K562 (cell line): ENCODE results near the gene GYPA. TPM values are rescaled to one million over a fixed set of nuclear protein-coding genes. Genes with fewer than 3 reads are reported as not detected.

Experiments used
- ARID1B ChIP-seq: fragments of 450-650 bp; IDR thresholded peaks from 2 replicates; pipeline ENCODE4 v1.6.1; 2016; ENCODE audit warnings: antibody characterized with exemption, mild to moderate bottlenecking, inconsistent platforms
- BRD9 ChIP-seq: fragments of 450-650 bp; IDR thresholded peaks from 2 replicates; pipeline ENCODE4 v1.6.1; 2018; ENCODE audit warnings: low read depth; ENCODE audit not compliant: partially characterized antibody
- CBFA2T3 ChIP-seq: fragments of 450-650 bp; IDR thresholded peaks from 2 replicates; pipeline ENCODE4 v1.6.1; 2017
- FOXM1 ChIP-seq, 2 experiments: fragments of 450-650 bp in 1 of 2; sonication (generic) in 1 of 2; formaldehyde crosslinking in 1 of 2; IDR thresholded peaks; 2 replicates each; pipeline versions ENCODE4 v1.6.1 to v1.9.0; 2017 to 2022; ENCODE audit warnings: low read depth in 2 of 2, mild to moderate bottlenecking in 2 of 2, missing genetic modification reagents in 1 of 2, moderate library complexity in 1 of 2
- MGA ChIP-seq: fragments of 450-650 bp; IDR thresholded peaks from 2 replicates; pipeline ENCODE4 v1.6.1; 2016; ENCODE audit warnings: mild to moderate bottlenecking, moderate library complexity
- MYBL2 ChIP-seq, 2 experiments: fragments of 450-650 bp in 1 of 2; sonication (generic) in 1 of 2; formaldehyde crosslinking in 1 of 2; IDR thresholded peaks; 2 replicates each; pipeline versions ENCODE4 v1.6.1 to v1.8.1; 2017 to 2022; ENCODE audit warnings: borderline replicate concordance in 1 of 2, inconsistent platforms in 1 of 2, low read depth in 1 of 2, mild to moderate bottlenecking in 1 of 2, missing genetic modification reagents in 1 of 2, moderate library complexity in 1 of 2
- NFE2 ChIP-seq: IDR thresholded peaks from 2 replicates; pipeline ENCODE4 v1.6.1; 2014; ENCODE audit warnings: antibody characterized with exemption, low read depth
- RNF2 ChIP-seq: sonication (generic); IDR thresholded peaks from 2 replicates; pipeline ENCODE4 v1.6.1; 2016
- SMAD4 ChIP-seq: fragments of 250-450 bp; sonication (Bioruptor Pico); conservative IDR thresholded peaks from 2 replicates; pipeline ENCODE4 v1.8.0; 2021; ENCODE audit warnings: inconsistent platforms, mild to moderate bottlenecking, moderate library complexity
- SRSF1 ChIP-seq: fragments of 200-400 bp; formaldehyde crosslinking; IDR thresholded peaks from 2 replicates; pipeline ENCODE4 v1.6.1; 2017; ENCODE audit warnings: mild to moderate bottlenecking, low read depth, low read length, moderate library complexity
- ZKSCAN8 ChIP-seq: fragments of 200-800 bp; sonication (Bioruptor generic); IDR thresholded peaks from 2 replicates; pipeline ENCODE4 v1.6.1; 2016; ENCODE audit warnings: missing genetic modification characterization, missing compliant biosample characterization
- ZNF592 ChIP-seq: fragments of 450-650 bp; IDR thresholded peaks from 2 replicates; pipeline ENCODE4 v1.6.1; 2017; ENCODE audit warnings: antibody characterized with exemption, mild to moderate bottlenecking
- polyA plus RNA-seq, 8 experiments: library from polyadenylated mRNA; depleted of rRNA in 4 of 8; stranded (reverse) in 5 of 8; unstranded in 3 of 8; fragments of >200 nt; fragmentation: Nextera tagmentation in 2 of 8; fragmentation: Illumina TruSeq in 1 of 8; extraction: Ambion mirVana in 2 of 8; extraction: Trizol in 1 of 8; gene quantifications; 2 replicates each; pipeline versions ENCODE4 v1.2.1 to v1.2.3, GENCODE V29; 2011 to 2014; ENCODE audit warnings: inconsistent platforms in 1 of 8, missing spikeins in 1 of 8
- total RNA-seq, 7 experiments: library from RNA; depleted of rRNA in 6 of 7; stranded (reverse); fragments of >200 nt in 6 of 7; fragmentation: Illumina TruSeq in 2 of 7; extraction: Trizol in 2 of 7; gene quantifications; 2 replicates each; pipeline versions ENCODE4 v1.2.1 to v1.2.3, GENCODE V29; 2011 to 2021; ENCODE audit warnings: low replicate concordance in 1 of 7

Gene GYPA
- total and polyA plus RNA-seq, 9 of the 15 experiments (the other 6 are each of a cell fraction or from before 2014, with no cell fraction given) = 35.3 to 278 (median 122) TPM

GRCh38 chr4:144104509-144105130 is 35.9 kb downstream of the GYPA start (continued):
- TF ChIP-seq MGA (peak; percentile 91), ARID1B (peak; percentile 82), MYBL2 (IDR thresholded peaks at IDR 0.05; ENCODE audit: low read depth) (peak; percentile 61), MYBL2 (CRISPR knock-in tag; IDR thresholded peaks at IDR 0.05; ENCODE audit: borderline replicate concordance) (no peak), CBFA2T3 (peak; percentile 67), BRD9 (peak; percentile 56), ZNF592 (peak; percentile 95), SMAD4 (CRISPR knock-in tag) (0 out of 2 replicates have a peak, but pooled peaks have one; percentile 19), ZKSCAN8 (CRISPR knock-in tag) (peak; percentile 22; the same call in 1 of the 2 replicates), NFE2 (peak; percentile 95), SRSF1 (no peak), RNF2 (peak; percentile 64; the same call in 1 of the 2 replicates), FOXM1 (IDR thresholded peaks at IDR 0.05; ENCODE audit: low read depth) (peak; percentile 43), FOXM1 (CRISPR knock-in tag; IDR thresholded peaks at IDR 0.05; ENCODE audit: low read depth) (no peak)
